ENCODE measurements around the gene HSD11B1.
A peak's percentile ranks its signal among the peaks of the same experiment; 100 is the strongest.

HSD11B1 gene

GRCh38 chr1:209767706-209768105 lies 63.1 kb downstream of the HSD11B1 start:
- Histone ChIP-seq H3K9me3 (no peaks in the 10 kb centered on the region), H3K4me1 (ENCODE audit: control insufficient read depth in 1 of 2, insufficient read depth in 1 of 2, low read depth in 1 of 2, low read length in 1 of 2) (peaks cover 63 to 65% of the 10 kb centered on the region in 2 experiments), H3K4me3 (ENCODE audit: low read depth in 1 of 2, low read length in 1 of 2) (peak overlapping the region; percentile 41 to 45), H3K27ac (peak overlapping the region; percentile 98), H3K27me3 (no peaks in the 10 kb centered on the region), H3K36me3 (peaks cover 37% of the 10 kb centered on the region)
- TF ChIP-seq CTCF (IDR thresholded peaks at IDR 0.05), result no peak

GRCh38 chr1:209768354-209768774 lies 63.7 kb downstream of the HSD11B1 start:
- H3K36me3 ChIP-seq, result peaks cover 37% of the 10 kb centered on the region
- H3K27me3 ChIP-seq, result no peaks in the 10 kb centered on the region
- peaks cover 63 to 65% of the 10 kb centered on the region in 2 experiments for H3K4me1 ChIP-seq (ENCODE audit: control insufficient read depth in 1 of 2, insufficient read depth in 1 of 2, low read depth in 1 of 2, low read length in 1 of 2)
- TF ChIP-seq CTCF (IDR thresholded peaks at IDR 0.05), result no peak
- H3K27ac ChIP-seq, result peak overlapping the region; percentile 98
- H3K4me3 ChIP-seq (ENCODE audit: low read depth in 1 of 2, low read length in 1 of 2), result peak overlapping the region; percentile 41 to 45
- H3K9me3 ChIP-seq, result no peaks in the 10 kb centered on the region

GRCh38 chr1:209769171-209769904 lies 64.7 kb downstream of the HSD11B1 start:
- Histone ChIP-seq H3K4me1 (ENCODE audit: control insufficient read depth in 1 of 2, insufficient read depth in 1 of 2, low read depth in 1 of 2, low read length in 1 of 2) (peaks cover 63 to 65% of the 10 kb centered on the region in 2 experiments), H3K27ac (peak overlapping the region; percentile 98), H3K9me3 (no peaks in the 10 kb centered on the region), H3K4me3 (ENCODE audit: low read depth in 1 of 2, low read length in 1 of 2) (peak overlapping the region; percentile 41 to 45), H3K36me3 (peaks cover 37% of the 10 kb centered on the region), H3K27me3 (no peaks in the 10 kb centered on the region)
- no peak for TF ChIP-seq CTCF (IDR thresholded peaks at IDR 0.05)

- no peak for TF ChIP-seq CTCF (IDR thresholded peaks at IDR 0.05)
- H3K4me1 ChIP-seq (ENCODE audit: control insufficient read depth in 1 of 2, insufficient read depth in 1 of 2, low read depth in 1 of 2, low read length in 1 of 2), result peaks cover 56 to 61% of the 10 kb centered on the region in 2 experiments
- H3K27ac ChIP-seq, result peak overlapping the region; percentile 98
- no peaks in the 10 kb centered on the region for H3K9me3 ChIP-seq
- H3K4me3 ChIP-seq (ENCODE audit: low read depth in 1 of 2, low read length in 1 of 2), result peak overlapping the region; percentile 41 to 45
- H3K27me3 ChIP-seq, result no peaks in the 10 kb centered on the region
- peaks cover 37% of the 10 kb centered on the region for H3K36me3 ChIP-seq
These were observed 65.3 kb downstream of the HSD11B1 start for GRCh38 chr1:209769971-209770370.

- Histone ChIP-seq H3K4me1 (ENCODE audit: control insufficient read depth in 1 of 2, insufficient read depth in 1 of 2, low read depth in 1 of 2, low read length in 1 of 2) (peaks cover 48 to 52% of the 10 kb centered on the region in 2 experiments), H3K27ac (no peak overlapping the region), H3K4me3 (ENCODE audit: low read depth in 1 of 2, low read length in 1 of 2) (no peak overlapping the region), H3K27me3 (no peaks in the 10 kb centered on the region), H3K36me3 (peaks cover 42% of the 10 kb centered on the region), H3K9me3 (no peaks in the 10 kb centered on the region)
- no peak for TF ChIP-seq CTCF (IDR thresholded peaks at IDR 0.05)
These were observed 66.2 kb downstream of the HSD11B1 start for GRCh38 chr1:209770636-209771415.

All from neutrophil (primary cell).